Lower leg skin (tissue), 4 donors: ENCODE data around the gene ANAPC10. TPM values are rescaled to one million over a fixed set of nuclear protein-coding genes. Genes with fewer than 3 reads are reported as not detected.

Source experiments
- DNase-seq, 2 donors: peaks; one replicate each; pipeline ENCODE4 v3.0.0-alpha.2; 2019; ENCODE audit warnings: low spot score in 2 of 2
- H3K4me3 ChIP-seq: fragments of 200-600 bp; sonication (generic); 2 replicates; pipeline ENCODE4 v1.5.1; 2017; ENCODE audit warnings: mild to moderate bottlenecking, low read depth; ENCODE audit not compliant: poor library complexity, severe bottlenecking
- CTCF ChIP-seq, 3 donors: fragments of 450-650 bp; IDR thresholded peaks; one replicate each; pipeline ENCODE4 v1.5.1; 2016; ENCODE audit warnings: antibody characterized with exemption in 3 of 3, mild to moderate bottlenecking in 3 of 3, moderate library complexity in 2 of 3
- POLR2A ChIP-seq, 2 donors: fragments of 450-650 bp; IDR thresholded peaks; one replicate each; pipeline ENCODE4 v1.6.1; 2016 to 2017; ENCODE audit warnings: antibody characterized with exemption in 2 of 2, mild to moderate bottlenecking in 1 of 2, moderate library complexity in 1 of 2
- WGBS, 2 donors: methylation state at CpG; one replicate each; pipeline ENCODE4 v1.1.5; 2018; 5-methylcytosine and 5-hydroxymethylcytosine counted together
- intact Hi-C: fragments of 100-400 bp; cut with DNase I; formaldehyde crosslinking; loops from one replicate; pipeline ENCODE4 v1.15.0; 2023; ENCODE audit warnings: low total_unique reads
- total RNA-seq, 4 donors: library from RNA; depleted of rRNA; stranded (reverse); fragments of >200 nt; gene quantifications; one replicate each; pipeline ENCODE4 v1.1.0, GENCODE V29; 2016

Gene ANAPC10
- total RNA-seq, 4 donors from 2014 or later = 18.4 to 26.4 (median 20.2) TPM

DNA sequence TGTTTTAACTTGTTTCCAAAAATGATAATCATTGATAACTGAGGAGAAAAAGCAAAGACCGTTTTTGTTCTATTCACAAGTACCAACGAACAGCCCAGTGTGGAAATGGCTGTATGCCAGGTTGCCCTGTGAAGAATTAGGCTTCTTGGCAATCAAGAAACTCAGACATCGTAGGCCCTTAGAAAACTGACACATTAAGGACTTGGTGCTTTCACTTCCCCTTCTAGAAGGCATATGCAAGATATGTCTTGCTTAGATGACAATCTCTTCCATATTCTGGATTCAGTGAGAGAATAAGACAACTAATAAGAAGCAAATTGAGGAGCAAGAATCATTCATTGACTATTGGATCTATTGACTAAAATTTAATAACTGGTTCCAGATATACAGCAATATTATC lies 56.6 kb downstream of the ANAPC10 start:
- WGBS, 2 donors = 36 to 46% methylated on average over 3 of the region's 3 CpGs
- no peak for TF ChIP-seq POLR2A (IDR thresholded peaks at IDR 0.05)
- TF ChIP-seq CTCF (IDR thresholded peaks at IDR 0.05) = no peak
- no peak overlapping the region for H3K4me3 ChIP-seq
- intact Hi-C loops = no loop called here
- DNase-seq = no peak

DNA sequence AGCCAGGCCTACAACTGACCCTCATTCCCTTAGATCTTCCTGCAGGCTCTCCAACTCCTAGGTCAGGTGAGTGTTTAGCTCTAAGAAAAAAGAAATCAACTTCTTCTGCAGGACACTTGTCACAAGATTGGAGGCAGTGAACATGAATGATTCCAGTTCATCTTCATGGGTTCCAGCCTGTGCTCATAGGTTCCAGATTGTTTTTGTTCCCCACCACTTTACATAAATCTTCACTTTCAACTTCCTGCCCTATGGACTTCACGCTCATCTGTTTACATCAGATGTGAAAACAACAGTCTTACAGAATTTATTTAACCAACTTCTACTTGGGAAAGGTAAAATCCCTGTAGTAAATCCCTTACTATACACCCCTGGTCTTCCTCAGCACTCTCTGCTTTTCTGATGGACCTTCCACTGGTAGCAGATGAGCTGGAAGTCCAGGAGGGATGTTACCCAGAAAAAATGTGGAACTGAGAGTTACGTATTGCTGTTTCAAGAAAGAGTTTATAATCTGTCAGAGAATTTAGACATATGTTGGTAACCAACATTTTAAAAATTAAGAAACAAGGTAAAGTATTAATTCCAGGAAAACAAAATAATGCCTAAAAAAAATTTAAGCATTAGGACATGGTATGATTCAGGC lies 62.4 kb downstream of the ANAPC10 start:
- H3K4me3 ChIP-seq = no peak overlapping the region
- TF ChIP-seq CTCF (IDR thresholded peaks at IDR 0.05) (no peak), POLR2A (IDR thresholded peaks at IDR 0.05) (no peak)
- DNase-seq = no peak
- intact Hi-C loops = no loop called here
- WGBS, 2 donors = 88% methylated on average over 2 of the region's 2 CpGs

DNA sequence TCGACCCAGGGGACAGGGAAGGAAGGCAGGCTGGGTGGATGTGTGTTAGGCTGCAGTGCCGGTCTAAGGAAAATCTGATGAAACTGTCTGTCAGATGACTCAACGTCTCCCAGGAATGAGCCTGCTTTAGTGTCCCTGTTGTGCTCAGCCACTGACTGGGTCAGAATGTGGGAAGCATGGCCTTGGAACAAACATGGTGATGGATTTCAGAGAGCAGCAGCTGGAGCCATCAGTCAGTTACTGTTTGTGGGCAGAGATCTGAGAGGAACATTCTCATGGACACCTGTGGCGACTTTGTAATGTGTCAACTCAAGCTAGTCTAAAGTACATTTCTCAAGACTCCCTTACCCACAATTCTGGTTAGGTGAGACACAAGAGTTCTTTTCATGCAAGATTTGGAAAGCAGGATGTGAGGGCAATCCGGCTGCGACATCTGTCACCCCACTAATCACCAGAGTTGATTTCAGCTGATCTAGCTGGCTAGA lies 63.2 kb downstream of the ANAPC10 start:
- WGBS, 2 donors = 79 to 84% methylated on average over 6 of the region's 6 CpGs
- intact Hi-C loops = no loop called here
- no peak for DNase-seq

GRCh38 chr4:145019346-145019745 lies 78.7 kb downstream of the ANAPC10 start:
- 79 to 85% methylated on average over 1 of the region's 1 CpG for WGBS, 2 donors
- DNase-seq = no peak
- no peak overlapping the region for H3K4me3 ChIP-seq
- intact Hi-C loops = no loop called here
- TF ChIP-seq POLR2A (IDR thresholded peaks at IDR 0.05) = no peak
- TF ChIP-seq CTCF (IDR thresholded peaks at IDR 0.05) = no peak

More for the DNA sequence above, 63.2 kb downstream of the ANAPC10 start:
- H3K4me3 ChIP-seq = no peak overlapping the region
- no peak for TF ChIP-seq CTCF (IDR thresholded peaks at IDR 0.05)
- TF ChIP-seq POLR2A (IDR thresholded peaks at IDR 0.05) = no peak

- no peak for TF ChIP-seq CTCF (IDR thresholded peaks at IDR 0.05)
- TF ChIP-seq POLR2A (IDR thresholded peaks at IDR 0.05) = no peak
- 95 to 98% methylated on average over 4 of the region's 4 CpGs for WGBS, 2 donors
- intact Hi-C loops = no loop called here
- no peak for DNase-seq
- H3K4me3 ChIP-seq = no peak overlapping the region
Measured at GRCh38 chr4:145014365-145014764, 83.6 kb downstream of the ANAPC10 start.

- intact Hi-C loops = no loop called here
- no peak for TF ChIP-seq POLR2A (IDR thresholded peaks at IDR 0.05)
- TF ChIP-seq CTCF (IDR thresholded peaks at IDR 0.05) = no peak
- no peak for DNase-seq
- no peak overlapping the region for H3K4me3 ChIP-seq
Measured at GRCh38 chr4:145012841-145013240, 85.2 kb downstream of the ANAPC10 start.
